Right atrium auricular region (tissue), 2 donors: Measurements from ENCODE around the gene PARP4. TPM values are rescaled to one million over a fixed set of nuclear protein-coding genes. Genes with fewer than 3 reads are reported as not detected.

Experiments used
- DNase-seq: peaks from one replicate; pipeline ENCODE4 v3.0.0-alpha.2; 2019; ENCODE audit warnings: low spot score
- H3K27ac ChIP-seq, 2 donors: fragments of 200-600 bp; sonication (generic); 1 replicate in 1 of 2; 2 replicates in 1 of 2; pipeline ENCODE4 v1.5.1; 2016 to 2019
- H3K27me3 ChIP-seq, 2 donors: fragments of 200-600 bp; sonication (generic); one replicate each; pipeline versions ENCODE4 v1.5.1 to v1.6.0; 2017 to 2019
- H3K36me3 ChIP-seq: fragments of 200-600 bp; sonication (generic); one replicate; pipeline ENCODE4 v1.5.1; 2016
- H3K4me1 ChIP-seq, 2 donors: fragments of 200-600 bp; sonication (generic); one replicate each; pipeline versions ENCODE4 v1.5.1 to v1.6.0; 2017 to 2019
- H3K4me3 ChIP-seq, 2 donors: fragments of 200-600 bp; sonication (generic); 1 replicate in 1 of 2; 2 replicates in 1 of 2; pipeline ENCODE4 v1.5.1; 2017 to 2019; ENCODE audit warnings: mild to moderate bottlenecking in 1 of 2, moderate library complexity in 1 of 2
- H3K9me3 ChIP-seq, 2 donors: fragments of 200-600 bp; sonication (generic); one replicate each; pipeline ENCODE4 v1.5.1; 2019
- total RNA-seq, 2 donors: library from RNA; depleted of rRNA; stranded (reverse); fragments of >200 nt; gene quantifications; one replicate each; pipeline ENCODE4 v1.1.0, GENCODE V29; 2016
- TF ChIP-seq, protein P1 (sequence below), 2 donors: fragments of 200-600 bp; sonication (generic); IDR thresholded peaks; one replicate each; pipeline ENCODE4 v1.5.1; 2019; ENCODE audit warnings: antibody characterized with exemption in 2 of 2

PARP4 gene
- total RNA-seq, 2 donors from 2014 or later, result 21.2 to 22.1 TPM

DNA sequence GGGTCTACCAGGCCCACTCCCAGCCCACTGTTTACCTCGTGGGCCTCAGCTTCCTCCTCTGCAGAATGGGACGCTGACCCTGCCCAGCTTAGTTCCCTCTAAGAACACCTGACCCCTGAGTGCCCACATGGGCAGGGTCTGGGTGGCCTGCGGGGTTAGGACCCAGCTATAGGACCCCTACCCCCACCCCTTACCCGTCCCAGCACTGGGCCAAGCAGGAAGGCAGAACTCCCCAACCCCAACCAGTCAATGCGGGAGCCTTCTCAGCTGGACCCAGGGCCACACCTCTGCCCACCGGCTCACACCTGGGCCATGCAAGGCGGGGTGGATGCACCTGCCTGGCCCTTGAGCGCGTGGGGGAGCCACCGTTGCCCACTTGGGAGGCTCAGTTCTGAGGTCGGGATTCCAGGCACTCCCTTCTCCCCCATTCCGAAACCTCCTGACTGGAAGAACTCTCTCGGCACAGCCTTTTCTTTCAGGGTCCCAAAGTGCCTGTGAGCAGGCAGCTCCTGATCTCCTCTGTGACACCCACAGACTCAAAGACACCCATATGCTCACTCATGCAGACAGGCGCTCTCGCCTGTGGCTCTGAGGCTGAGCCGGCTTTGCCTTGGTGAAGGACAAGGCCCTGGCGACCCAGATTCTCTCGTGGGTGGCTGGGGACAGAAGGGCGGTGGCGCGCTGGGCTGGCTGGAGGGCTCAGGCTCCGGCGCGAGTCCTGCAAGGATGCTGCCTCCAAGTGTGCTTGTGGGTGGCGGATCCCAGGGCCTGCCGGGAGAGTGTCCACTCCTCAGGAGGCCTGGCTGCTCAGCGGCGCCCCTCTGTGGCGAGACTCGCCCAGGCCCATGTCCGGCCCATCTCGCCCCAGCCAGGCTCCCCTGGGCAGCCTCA is 27.9 kb upstream of the PARP4 start:
- H3K4me3 ChIP-seq, result no peak overlapping the region

DNA sequence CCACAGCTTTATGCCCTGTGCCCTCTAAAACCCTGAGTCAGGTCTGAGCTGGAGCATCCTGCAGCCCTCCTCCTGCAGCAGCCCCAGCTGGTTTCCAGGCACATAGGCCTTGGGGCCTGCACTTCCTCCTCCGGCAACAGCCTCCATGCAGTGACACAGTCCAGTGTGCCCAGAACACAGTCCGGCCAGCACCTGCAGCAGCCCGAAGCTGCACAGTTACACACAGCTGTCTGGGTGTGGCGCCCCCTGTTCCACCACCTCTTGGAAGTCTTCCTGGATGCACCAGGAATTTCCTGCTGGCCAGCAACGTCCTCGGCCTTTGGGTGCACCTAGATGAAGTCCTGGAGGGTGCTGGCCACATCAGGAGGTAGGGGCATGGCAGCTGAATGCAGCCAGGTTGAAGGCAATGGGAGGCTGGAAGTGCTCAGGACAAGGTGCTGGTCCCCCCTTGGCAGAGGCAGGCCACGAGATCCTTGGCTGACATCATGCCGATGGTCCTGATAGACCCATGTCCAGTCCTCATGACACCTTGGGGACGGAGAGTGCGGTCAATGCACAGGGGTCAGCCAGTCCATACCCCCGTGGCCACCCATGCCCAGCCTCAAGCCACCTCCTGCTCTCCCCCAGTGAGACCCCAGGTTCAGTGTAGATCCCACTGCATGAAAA is 27.1 kb upstream of the PARP4 start:
- TF ChIP-seq, protein P1, sequence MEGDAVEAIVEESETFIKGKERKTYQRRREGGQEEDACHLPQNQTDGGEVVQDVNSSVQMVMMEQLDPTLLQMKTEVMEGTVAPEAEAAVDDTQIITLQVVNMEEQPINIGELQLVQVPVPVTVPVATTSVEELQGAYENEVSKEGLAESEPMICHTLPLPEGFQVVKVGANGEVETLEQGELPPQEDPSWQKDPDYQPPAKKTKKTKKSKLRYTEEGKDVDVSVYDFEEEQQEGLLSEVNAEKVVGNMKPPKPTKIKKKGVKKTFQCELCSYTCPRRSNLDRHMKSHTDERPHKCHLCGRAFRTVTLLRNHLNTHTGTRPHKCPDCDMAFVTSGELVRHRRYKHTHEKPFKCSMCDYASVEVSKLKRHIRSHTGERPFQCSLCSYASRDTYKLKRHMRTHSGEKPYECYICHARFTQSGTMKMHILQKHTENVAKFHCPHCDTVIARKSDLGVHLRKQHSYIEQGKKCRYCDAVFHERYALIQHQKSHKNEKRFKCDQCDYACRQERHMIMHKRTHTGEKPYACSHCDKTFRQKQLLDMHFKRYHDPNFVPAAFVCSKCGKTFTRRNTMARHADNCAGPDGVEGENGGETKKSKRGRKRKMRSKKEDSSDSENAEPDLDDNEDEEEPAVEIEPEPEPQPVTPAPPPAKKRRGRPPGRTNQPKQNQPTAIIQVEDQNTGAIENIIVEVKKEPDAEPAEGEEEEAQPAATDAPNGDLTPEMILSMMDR (IDR thresholded peaks at IDR 0.05), result no peak
- Histone ChIP-seq H3K36me3 (no peaks in the 10 kb centered on the region), H3K27ac (no peak overlapping the region), H3K4me1 (peaks cover 0 to 13% of the 10 kb centered on the region in 2 donors), H3K9me3 (peaks cover 0 to 5% of the 10 kb centered on the region in 2 donors), H3K27me3 (peaks cover 0 to 4% of the 10 kb centered on the region in 2 donors), H3K4me3 (no peak overlapping the region)
- DNase-seq, result no peak

More for the DNA sequence above, 27.9 kb upstream of the PARP4 start:
- peaks cover 0 to 13% of the 10 kb centered on the region in 2 donors for H3K4me1 ChIP-seq
- no peak for DNase-seq
- no peak overlapping the region for H3K27ac ChIP-seq
- no peaks in the 10 kb centered on the region for H3K36me3 ChIP-seq
- peaks cover 0 to 4% of the 10 kb centered on the region in 2 donors for H3K27me3 ChIP-seq
- peaks cover 0 to 5% of the 10 kb centered on the region in 2 donors for H3K9me3 ChIP-seq
- TF ChIP-seq, protein P1 (IDR thresholded peaks at IDR 0.05), result no peak

DNA sequence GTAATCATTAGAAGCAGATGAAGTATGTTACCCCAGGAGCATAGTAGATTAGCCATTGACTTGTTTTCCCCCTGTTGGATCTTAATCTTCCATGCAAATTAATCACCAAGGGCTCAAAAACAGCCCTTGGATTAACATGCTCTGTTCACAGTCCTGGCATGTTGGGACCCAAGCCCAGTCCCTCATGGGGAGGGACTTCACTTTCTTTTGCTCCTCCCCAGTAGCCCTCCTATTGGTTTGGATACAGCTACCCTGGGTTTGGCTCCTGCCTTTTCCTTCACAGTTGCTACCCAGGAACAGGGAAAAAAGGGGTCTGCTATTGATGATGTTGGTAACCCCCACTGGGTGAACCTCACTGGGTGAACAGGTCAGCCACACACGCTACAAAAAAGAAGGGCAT is 16.9 kb upstream of the PARP4 start:
- TF ChIP-seq, protein P1 (IDR thresholded peaks at IDR 0.05), result no peak
- no peak overlapping the region for H3K27ac ChIP-seq
- no peak overlapping the region for H3K4me3 ChIP-seq
- no peaks in the 10 kb centered on the region for H3K4me1 ChIP-seq
- H3K9me3 ChIP-seq, result no peaks in the 10 kb centered on the region
- no peaks in the 10 kb centered on the region for H3K36me3 ChIP-seq
- DNase-seq, result no peak
- H3K27me3 ChIP-seq, result no peaks in the 10 kb centered on the region

DNA sequence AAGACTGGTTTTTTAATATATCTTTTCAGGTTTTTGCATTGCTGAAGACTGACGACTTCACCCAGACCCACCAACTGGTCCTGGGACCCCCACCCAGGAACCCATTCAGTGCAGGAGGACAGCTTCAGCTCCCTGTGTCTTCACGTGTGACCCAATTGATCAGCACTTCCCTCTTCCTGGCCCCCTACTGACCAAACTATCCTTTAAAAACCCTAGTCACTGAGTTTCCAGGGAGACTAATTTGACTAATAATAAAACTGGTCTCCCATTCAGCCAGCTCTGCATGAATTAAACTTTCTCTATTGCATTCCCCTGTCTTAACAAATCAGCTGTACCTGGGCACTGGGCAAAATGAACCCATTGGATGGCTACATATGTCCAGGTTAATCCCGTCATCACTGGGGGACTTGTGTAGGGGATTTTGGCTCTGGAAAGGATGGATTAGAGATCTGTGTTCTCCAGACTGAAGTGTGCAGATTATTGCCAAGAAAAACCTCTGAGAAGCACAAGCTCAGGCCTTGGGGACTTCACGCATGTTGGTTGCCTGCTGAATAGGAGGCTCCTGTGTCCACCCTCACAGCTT is 16.3 kb upstream of the PARP4 start:
- no peak for DNase-seq
- no peaks in the 10 kb centered on the region for H3K9me3 ChIP-seq
- H3K4me3 ChIP-seq, result no peak overlapping the region
- H3K36me3 ChIP-seq, result no peaks in the 10 kb centered on the region
- no peak overlapping the region for H3K27ac ChIP-seq
- no peaks in the 10 kb centered on the region for H3K4me1 ChIP-seq
- TF ChIP-seq, protein P1 (IDR thresholded peaks at IDR 0.05), result no peak
- no peaks in the 10 kb centered on the region for H3K27me3 ChIP-seq

DNA sequence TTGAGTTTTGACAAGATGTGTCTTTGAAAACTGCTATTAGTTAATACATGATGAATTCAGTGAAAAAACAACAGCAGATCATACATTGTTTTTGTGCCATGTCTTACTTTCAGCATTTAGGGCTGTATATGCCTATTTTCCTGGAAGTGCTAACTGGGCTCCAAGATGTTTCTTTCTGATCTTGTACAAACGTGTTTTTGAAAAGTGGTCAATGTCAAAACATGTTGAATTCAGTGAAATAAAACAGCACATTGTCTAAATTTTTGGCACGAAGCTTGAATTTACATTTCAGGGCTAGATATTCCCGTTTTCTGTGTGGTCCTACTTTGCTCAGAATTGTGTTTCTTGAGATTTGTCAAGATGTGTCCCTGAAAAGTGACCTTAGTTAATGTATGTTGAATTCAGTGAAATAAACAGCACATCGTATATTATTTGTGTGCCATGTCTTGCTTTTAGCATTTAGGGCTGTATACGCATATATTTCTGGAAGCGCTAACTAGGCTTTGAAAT is 14.7 kb upstream of the PARP4 start:
- Histone ChIP-seq H3K4me1 (no peaks in the 10 kb centered on the region), H3K27ac (no peak overlapping the region), H3K4me3 (no peak overlapping the region), H3K27me3 (no peaks in the 10 kb centered on the region), H3K36me3 (no peaks in the 10 kb centered on the region), H3K9me3 (no peaks in the 10 kb centered on the region)
- TF ChIP-seq, protein P1 (IDR thresholded peaks at IDR 0.05), result no peak
- no peak for DNase-seq
